BE2C (cell line): ENCODE measurements around the gene RNPEPL1.
"Not testable (repeated sequence)": the region's sequence is repeated elsewhere in the genome, so short reads cannot be mapped to it uniquely, and the experiment has no call there.

ENCODE experiments used
- DNase-seq: peaks from one replicate; pipeline ENCODE4 v3.0.0-alpha.2; 2020
- H3K27me3 ChIP-seq: fragments of 250-450 bp; sonication (Bioruptor Pico); 2 replicates; pipeline ENCODE4 v1.5.1; 2020; ENCODE audit warnings: mild to moderate bottlenecking
- H3K36me3 ChIP-seq: fragments of 250-450 bp; sonication (Bioruptor Pico); 2 replicates; pipeline ENCODE4 v1.5.1; 2020; ENCODE audit warnings: mild to moderate bottlenecking
- H3K4me1 ChIP-seq: fragments of 250-450 bp; sonication (Bioruptor Pico); 2 replicates; pipeline ENCODE4 v1.5.1; 2020
- H3K4me3 ChIP-seq: 2 replicates; pipeline ENCODE4 v1.5.1; 2011; ENCODE audit warnings: low read depth, low read length
- H3K9me3 ChIP-seq: fragments of 250-450 bp; sonication (Bioruptor Pico); 2 replicates; pipeline ENCODE4 v1.5.1; 2020
- TF ChIP-seq, protein P1 (sequence below): IDR thresholded peaks from 2 replicates; pipeline ENCODE4 v1.5.1; 2012; ENCODE audit warnings: mild to moderate bottlenecking, low read depth, low read length

Gene RNPEPL1

DNA sequence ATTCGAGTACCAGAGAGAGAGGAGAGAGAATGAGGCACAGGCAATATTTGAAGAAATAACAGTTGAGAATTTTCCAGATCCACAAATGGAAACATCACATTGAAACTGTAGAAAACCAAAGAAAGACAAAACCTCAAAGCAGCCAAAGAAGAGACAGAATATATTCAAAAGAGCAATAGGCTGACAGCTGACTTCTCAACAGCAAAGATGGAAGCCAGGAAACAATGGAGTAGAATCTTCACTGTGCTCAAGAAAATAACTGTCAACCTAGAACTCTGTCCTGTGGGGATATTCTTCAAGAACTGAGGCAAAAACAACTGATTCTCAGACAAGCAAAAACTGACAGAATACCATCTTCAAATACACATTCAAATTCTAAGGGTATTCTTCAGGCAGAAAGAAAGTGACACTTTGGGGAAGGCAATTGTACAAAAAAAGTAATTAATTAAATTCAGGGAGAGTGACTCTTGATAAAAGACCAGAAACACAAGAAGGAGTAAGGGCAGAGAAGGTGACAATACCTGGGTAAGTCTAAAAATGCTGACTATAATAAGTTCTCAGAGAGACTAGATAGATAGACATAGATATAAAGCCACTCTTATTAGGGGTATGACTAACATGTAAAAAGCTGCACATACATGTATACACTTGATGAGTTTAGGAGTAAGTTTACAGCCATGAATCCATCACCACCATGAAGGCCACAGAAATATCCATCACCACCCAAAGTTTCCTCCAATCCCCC, 36.1 kb upstream of the RNPEPL1 start:
- Histone ChIP-seq H3K36me3 (peaks cover 2% of the 10 kb centered on the region; the same call in 1 of the 2 replicates), H3K4me1 (no peaks in the 10 kb centered on the region), H3K27me3 (no peaks in the 10 kb centered on the region), H3K9me3 (no peaks in the 10 kb centered on the region), H3K4me3 (no peak overlapping the region)
- no peak for DNase-seq
- TF ChIP-seq, protein P1, sequence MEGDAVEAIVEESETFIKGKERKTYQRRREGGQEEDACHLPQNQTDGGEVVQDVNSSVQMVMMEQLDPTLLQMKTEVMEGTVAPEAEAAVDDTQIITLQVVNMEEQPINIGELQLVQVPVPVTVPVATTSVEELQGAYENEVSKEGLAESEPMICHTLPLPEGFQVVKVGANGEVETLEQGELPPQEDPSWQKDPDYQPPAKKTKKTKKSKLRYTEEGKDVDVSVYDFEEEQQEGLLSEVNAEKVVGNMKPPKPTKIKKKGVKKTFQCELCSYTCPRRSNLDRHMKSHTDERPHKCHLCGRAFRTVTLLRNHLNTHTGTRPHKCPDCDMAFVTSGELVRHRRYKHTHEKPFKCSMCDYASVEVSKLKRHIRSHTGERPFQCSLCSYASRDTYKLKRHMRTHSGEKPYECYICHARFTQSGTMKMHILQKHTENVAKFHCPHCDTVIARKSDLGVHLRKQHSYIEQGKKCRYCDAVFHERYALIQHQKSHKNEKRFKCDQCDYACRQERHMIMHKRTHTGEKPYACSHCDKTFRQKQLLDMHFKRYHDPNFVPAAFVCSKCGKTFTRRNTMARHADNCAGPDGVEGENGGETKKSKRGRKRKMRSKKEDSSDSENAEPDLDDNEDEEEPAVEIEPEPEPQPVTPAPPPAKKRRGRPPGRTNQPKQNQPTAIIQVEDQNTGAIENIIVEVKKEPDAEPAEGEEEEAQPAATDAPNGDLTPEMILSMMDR, result no peak

DNA sequence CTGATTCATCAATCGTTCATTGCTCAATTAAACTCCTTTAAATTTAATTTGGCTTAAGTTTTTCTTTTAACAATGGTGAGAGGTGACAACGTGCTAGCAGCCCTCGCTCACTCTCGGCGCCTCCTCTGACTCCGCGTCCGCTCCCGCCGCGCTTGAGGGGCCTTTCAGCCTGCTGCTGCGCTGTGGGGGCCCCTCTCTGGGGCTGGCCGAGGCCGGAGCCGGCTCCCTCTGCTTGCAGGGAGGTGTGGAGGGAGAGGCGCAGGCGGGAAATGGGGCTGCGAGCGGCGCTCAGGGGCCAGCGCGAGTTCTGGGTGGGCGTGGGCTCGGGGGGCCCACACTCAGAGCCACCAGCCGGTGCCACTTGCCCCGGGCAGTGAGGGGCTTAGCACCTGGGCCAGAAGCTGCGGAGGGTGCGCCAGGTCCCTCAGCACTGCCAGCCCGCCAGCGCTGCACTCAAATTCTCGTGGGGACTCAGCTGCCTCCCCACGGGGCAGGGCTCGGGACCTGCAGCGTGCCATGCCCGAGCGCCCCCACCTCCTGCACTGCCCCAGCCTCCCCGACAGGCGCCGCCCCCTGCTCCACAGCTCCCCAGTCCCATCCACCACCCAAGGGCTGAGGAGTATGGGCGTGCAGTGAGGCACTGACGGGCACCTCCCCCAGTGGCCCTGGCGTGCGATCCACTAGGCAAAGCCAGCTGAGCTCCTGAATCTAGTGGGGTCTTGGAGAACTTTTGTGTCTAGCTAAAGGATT, 30.1 kb upstream of the RNPEPL1 start:
- H3K9me3 ChIP-seq, result peaks cover 3% of the 10 kb centered on the region; the same call in 1 of the 2 replicates
- H3K27me3 ChIP-seq, result no peaks in the 10 kb centered on the region
- TF ChIP-seq, protein P1, result no peak
- peaks cover 5% of the 10 kb centered on the region for H3K36me3 ChIP-seq
- no peaks in the 10 kb centered on the region for H3K4me1 ChIP-seq
- no peak overlapping the region for H3K4me3 ChIP-seq
- DNase-seq, result no peak

DNA sequence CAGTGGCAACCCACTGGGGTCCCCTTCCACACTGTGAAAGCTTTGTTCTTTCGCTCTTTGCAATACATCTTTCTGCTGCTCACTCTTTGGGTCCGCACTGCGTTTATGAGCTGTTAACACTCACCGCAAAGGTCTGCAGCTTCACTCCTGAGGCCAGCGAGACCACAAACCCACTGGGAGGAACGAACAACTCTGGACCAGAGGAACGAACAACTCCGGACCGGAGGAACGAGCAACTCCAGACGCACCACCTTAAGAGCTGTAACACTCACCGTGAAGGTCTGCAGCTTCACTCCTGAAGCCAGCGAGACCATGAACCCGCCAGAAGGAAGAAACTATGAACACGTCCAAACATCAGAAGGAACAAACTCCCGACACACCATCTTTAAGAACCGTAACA, 29.2 kb upstream of the RNPEPL1 start:
- not testable (repeated sequence) for H3K27me3 ChIP-seq, H3K36me3 ChIP-seq, H3K4me3 ChIP-seq, DNase-seq, H3K4me1 ChIP-seq, H3K9me3 ChIP-seq

DNA sequence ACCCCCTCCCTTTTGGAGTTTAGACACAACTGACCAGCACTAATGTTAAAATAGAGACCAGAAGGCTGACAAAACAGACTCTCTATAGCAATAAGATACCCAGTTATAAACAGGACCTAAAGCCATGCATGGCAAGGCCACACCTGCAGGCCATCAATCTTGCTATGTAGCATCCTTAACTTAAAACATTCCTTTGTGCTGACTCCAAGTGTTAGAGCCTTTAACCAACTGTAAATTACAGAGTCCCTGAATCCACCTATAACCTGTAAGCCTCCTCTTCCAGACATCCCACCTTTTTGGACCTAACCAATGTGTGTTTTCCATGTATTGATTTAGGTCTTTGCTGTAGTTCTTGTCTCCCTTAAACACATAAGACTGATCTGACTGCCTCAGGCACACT, 28.4 kb upstream of the RNPEPL1 start:
- no peak for DNase-seq
- H3K36me3 ChIP-seq, result peaks cover 5% of the 10 kb centered on the region
- no peaks in the 10 kb centered on the region for H3K4me1 ChIP-seq
- no peak overlapping the region for H3K4me3 ChIP-seq
- H3K9me3 ChIP-seq, result peaks cover 3% of the 10 kb centered on the region; the same call in 1 of the 2 replicates
- H3K27me3 ChIP-seq, result no peaks in the 10 kb centered on the region
- TF ChIP-seq, protein P1, result no peak

DNA sequence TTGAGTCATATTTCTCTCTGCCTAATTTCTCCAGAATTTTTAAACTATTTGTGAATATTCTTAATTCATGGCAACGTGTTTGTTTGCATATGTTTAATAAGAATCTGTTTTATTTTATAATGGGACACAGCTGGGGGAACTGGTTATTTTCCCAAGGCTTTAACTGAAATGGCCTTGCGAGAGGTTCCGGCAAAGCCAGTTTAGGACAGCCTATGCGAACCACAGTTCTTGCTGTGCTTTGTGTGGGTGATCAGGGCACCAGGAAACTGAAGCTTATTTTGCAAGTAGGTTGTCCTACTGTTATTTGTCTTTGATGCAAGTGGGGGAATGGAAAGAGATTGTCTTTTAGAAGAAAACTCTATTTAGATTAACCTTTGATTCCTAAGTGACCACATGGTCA, 17.0 kb upstream of the RNPEPL1 start:
- Histone ChIP-seq H3K9me3 (no peaks in the 10 kb centered on the region; the same call in 1 of the 2 replicates), H3K36me3 (peaks cover 12% of the 10 kb centered on the region)
- TF ChIP-seq, protein P1, result no peak

DNA sequence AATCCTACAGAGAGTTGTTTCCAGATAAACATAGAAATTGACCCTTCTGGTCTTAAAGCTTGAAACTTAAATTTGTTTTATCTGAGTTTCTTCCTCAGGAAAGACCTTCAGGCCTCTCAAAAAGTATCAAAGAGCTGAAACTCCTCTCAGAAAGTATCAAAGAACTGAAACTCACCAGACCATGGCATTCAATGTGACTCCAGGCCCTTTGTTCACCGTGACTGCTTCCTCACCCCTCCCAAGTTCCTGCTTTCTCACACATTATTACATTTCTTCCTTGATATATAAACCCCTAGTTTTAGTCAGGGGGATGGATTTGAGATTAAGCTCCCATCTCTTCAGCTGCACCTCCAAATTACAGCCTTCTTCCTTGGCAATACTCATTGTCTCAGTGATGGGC, 16.5 kb upstream of the RNPEPL1 start:
- Histone ChIP-seq H3K4me3 (no peak overlapping the region), H3K27me3 (no peaks in the 10 kb centered on the region), H3K36me3 (peaks cover 12% of the 10 kb centered on the region), H3K9me3 (no peaks in the 10 kb centered on the region; the same call in 1 of the 2 replicates), H3K4me1 (no peaks in the 10 kb centered on the region)
- TF ChIP-seq, protein P1, result no peak
- DNase-seq, result no peak

More for the DNA sequence above, 17.0 kb upstream of the RNPEPL1 start:
- no peaks in the 10 kb centered on the region for H3K27me3 ChIP-seq
- no peak for DNase-seq
- H3K4me3 ChIP-seq, result no peak overlapping the region
- no peaks in the 10 kb centered on the region for H3K4me1 ChIP-seq
